GM10847 (cell line): Measurements from ENCODE around the gene IL20RB.

Source experiments
- POLR2A ChIP-seq: IDR thresholded peaks from 2 replicates; pipeline ENCODE4 v1.6.1; 2011; ENCODE audit not compliant: insufficient read length; ENCODE audit errors: extremely low read depth

IL20RB gene

GRCh38 chr3:136932978-136933772, 24.6 kb upstream of the IL20RB start:
- TF ChIP-seq POLR2A: no peak

- no peak for TF ChIP-seq POLR2A
Observed at GRCh38 chr3:136937175-136937574, 20.6 kb upstream of the IL20RB start.

- TF ChIP-seq POLR2A: no peak
Observed at GRCh38 chr3:136937851-136938250, 19.9 kb upstream of the IL20RB start.

GRCh38 chr3:136938334-136938733, 19.4 kb upstream of the IL20RB start:
- no peak for TF ChIP-seq POLR2A

- no peak for TF ChIP-seq POLR2A
Observed at GRCh38 chr3:136939489-136939888, 18.3 kb upstream of the IL20RB start.

GRCh38 chr3:136942803-136943202, 15.0 kb upstream of the IL20RB start:
- no peak for TF ChIP-seq POLR2A

- no peak for TF ChIP-seq POLR2A
Observed at GRCh38 chr3:136943436-136943835, 14.3 kb upstream of the IL20RB start.

- no peak for TF ChIP-seq POLR2A
Observed at GRCh38 chr3:136946978-136947377, 10.8 kb upstream of the IL20RB start.

- no peak for TF ChIP-seq POLR2A
Observed at GRCh38 chr3:136947477-136947876, 10.3 kb upstream of the IL20RB start.

- no peak for TF ChIP-seq POLR2A
Observed at GRCh38 chr3:136949146-136949545, 8.6 kb upstream of the IL20RB start.

- TF ChIP-seq POLR2A: no peak
Observed at GRCh38 chr3:136949708-136950107, 8.1 kb upstream of the IL20RB start.

- no peak for TF ChIP-seq POLR2A
Observed at GRCh38 chr3:136950623-136951022, 7.2 kb upstream of the IL20RB start.

GRCh38 chr3:136952292-136952691, 5.5 kb upstream of the IL20RB start:
- TF ChIP-seq POLR2A: no peak

GRCh38 chr3:136954251-136954650, 3.5 kb upstream of the IL20RB start:
- no peak for TF ChIP-seq POLR2A

- TF ChIP-seq POLR2A: no peak
Observed at GRCh38 chr3:136954980-136955780, 2.6 kb upstream of the IL20RB start.

GRCh38 chr3:136955813-136956212, 2.0 kb upstream of the IL20RB start:
- TF ChIP-seq POLR2A: no peak

- no peak for TF ChIP-seq POLR2A
Observed at GRCh38 chr3:136956971-136957370, 812 bp upstream of the IL20RB start.

GRCh38 chr3:136958939-136959338, 1.2 kb downstream of the IL20RB start:
- TF ChIP-seq POLR2A: no peak
